Lung (tissue), 12 donors: ENCODE data around the gene LIFR. TPM values are rescaled to one million over a fixed set of nuclear protein-coding genes. Genes with fewer than 3 reads are reported as not detected.

Experiments used
- ATAC-seq: fragments of 200-7000 bp; cut with Tn5 transposase; one replicate; pipeline ENCODE4 v1.9.1; 2020; ENCODE audit warnings: moderate number of reproducible peaks; ENCODE audit not compliant: insufficient read depth, low FRiP score
- DNase-seq, 3 donors: peaks; one replicate each; pipeline ENCODE4 v3.0.0-alpha.2; 2013 to 2017
- H3K27ac ChIP-seq, 2 donors: one replicate each; pipeline ENCODE4 v1.5.1; 2013; ENCODE audit warnings: mild to moderate bottlenecking in 2 of 2, moderate library complexity in 2 of 2, control low read depth in 1 of 2, inconsistent platforms in 1 of 2, low read depth in 1 of 2, low read length in 1 of 2
- H3K27me3 ChIP-seq, 3 donors: one replicate each; pipeline ENCODE4 v1.5.1; 2013; ENCODE audit warnings: low read length in 2 of 3; ENCODE audit not compliant: control insufficient read depth in 3 of 3, insufficient read depth in 3 of 3
- H3K36me3 ChIP-seq, 4 donors: one replicate each; pipeline ENCODE4 v1.5.1; 2013; ENCODE audit warnings: low read length in 4 of 4, mild to moderate bottlenecking in 1 of 4, moderate library complexity in 1 of 4; ENCODE audit not compliant: control insufficient read depth in 4 of 4, insufficient read depth in 4 of 4
- H3K4me1 ChIP-seq, 5 donors: one replicate each; pipeline ENCODE4 v1.5.1; 2013; ENCODE audit warnings: low read length in 5 of 5, mild to moderate bottlenecking in 2 of 5, moderate library complexity in 1 of 5; ENCODE audit not compliant: control insufficient read depth in 5 of 5, insufficient read depth in 5 of 5
- H3K4me3 ChIP-seq: one replicate; pipeline ENCODE4 v1.5.1; 2013; ENCODE audit warnings: mild to moderate bottlenecking, control low read depth, moderate library complexity
- H3K9ac ChIP-seq, 2 donors: one replicate each; pipeline ENCODE4 v1.5.1; 2013; ENCODE audit warnings: low read length in 2 of 2, control low read depth in 1 of 2; ENCODE audit not compliant: insufficient read depth in 1 of 2
- H3K9me3 ChIP-seq, 4 donors: one replicate each; pipeline ENCODE4 v1.5.1; 2013; ENCODE audit warnings: low read length in 3 of 4, mild to moderate bottlenecking in 1 of 4, moderate library complexity in 1 of 4; ENCODE audit not compliant: control insufficient read depth in 4 of 4, insufficient read depth in 3 of 4
- CTCF ChIP-seq: IDR thresholded peaks from 2 replicates; pipeline ENCODE4 v1.5.1; 2012; ENCODE audit warnings: mild to moderate bottlenecking; ENCODE audit errors: control extremely low read depth, extremely low read depth
- WGBS, 2 donors: extraction: QIAGEN DNeasy Blood & Tissue Kit; methylation state at CpG; one replicate each; pipeline ENCODE4 v1.1.7; 2013; 5-methylcytosine and 5-hydroxymethylcytosine counted together
- polyA plus RNA-seq, 2 donors: library from polyadenylated mRNA; stranded (reverse); fragments of 200-250 nt; gene quantifications; one replicate each; pipeline ENCODE4 v1.2.1, GENCODE V29; 2013
- total RNA-seq, 2 donors: library from RNA; depleted of rRNA in 1 of 2; stranded (reverse); fragments of >200 nt in 1 of 2; gene quantifications; one replicate each; pipeline ENCODE4 v1.2.1, GENCODE V29; 2014 to 2021
- donor health status: control.
- donor health status: control.
- donor health status: Bipolar disorder and iron deficiency.
- donor health status: healthy.
- donor health status: DM: yes; HTN: yes; CAD: no.

The LIFR gene
- total and polyA plus RNA-seq, 4 donors, result 14.2 to 345 (median 37.8) TPM

GRCh38 chr5:38445374-38446028 is 110.9 kb downstream of the LIFR start:
- no peak for ATAC-seq
- no peak for TF ChIP-seq CTCF

GRCh38 chr5:38443390-38443789 is 113.1 kb downstream of the LIFR start:
- ATAC-seq (no peak), DNase-seq (no peak)
- no peak for TF ChIP-seq CTCF
- Histone ChIP-seq H3K27me3 (no peaks in the 10 kb centered on the region), H3K36me3 (no peaks in the 10 kb centered on the region), H3K9me3 (no peaks in the 10 kb centered on the region), H3K4me3 (no peak overlapping the region), H3K9ac (no peak overlapping the region), H3K27ac (no peak overlapping the region), H3K4me1 (peaks cover 0 to 28% (median 8%) of the 10 kb centered on the region in 5 donors)
- WGBS, 2 donors, result 89% methylated on average over 7 of the region's 7 CpGs

More at GRCh38 chr5:38445374-38446028, 110.9 kb downstream of the LIFR start:
- Histone ChIP-seq H3K27ac (no peak overlapping the region), H3K36me3 (no peaks in the 10 kb centered on the region), H3K4me3 (no peak overlapping the region), H3K9ac (no peak overlapping the region), H3K9me3 (peaks cover 0 to 3% (median 0%) of the 10 kb centered on the region in 4 donors), H3K4me1 (peaks cover 0 to 33% (median 8%) of the 10 kb centered on the region in 5 donors), H3K27me3 (no peaks in the 10 kb centered on the region)
- WGBS, 2 donors, result 78 to 81% methylated on average over 23 to 24 of the region's 24 CpGs
- peak; percentile 32 to 70 (median 46) for DNase-seq

GRCh38 chr5:38442247-38442573 is 114.2 kb downstream of the LIFR start:
- no peak for DNase-seq
- TF ChIP-seq CTCF, result no peak
- H3K27me3 ChIP-seq, result no peaks in the 10 kb centered on the region

More at GRCh38 chr5:38442247-38442573, 114.2 kb downstream of the LIFR start:
- Histone ChIP-seq H3K4me3 (no peak overlapping the region), H3K9ac (no peak overlapping the region), H3K27ac (no peak overlapping the region), H3K36me3 (no peaks in the 10 kb centered on the region), H3K4me1 (peaks cover 0 to 19% (median 3%) of the 10 kb centered on the region in 5 donors), H3K9me3 (no peaks in the 10 kb centered on the region)
- no peak for ATAC-seq
- WGBS, 2 donors, result 89 to 95% methylated on average over 2 of the region's 2 CpGs
